Measurements from ENCODE around the gene ZNF12. TPM values are rescaled to one million over a fixed set of nuclear protein-coding genes. Genes with fewer than 3 reads are reported as not detected.
"Not testable (repeated sequence)": the region's sequence is repeated elsewhere in the genome, so short reads cannot be mapped to it uniquely, and the experiment has no call there.

Gene ZNF12
- total and polyA plus RNA-seq, 3 experiments from 2014 or later = 18.8 to 34.5 (median 19.4) TPM

DNA sequence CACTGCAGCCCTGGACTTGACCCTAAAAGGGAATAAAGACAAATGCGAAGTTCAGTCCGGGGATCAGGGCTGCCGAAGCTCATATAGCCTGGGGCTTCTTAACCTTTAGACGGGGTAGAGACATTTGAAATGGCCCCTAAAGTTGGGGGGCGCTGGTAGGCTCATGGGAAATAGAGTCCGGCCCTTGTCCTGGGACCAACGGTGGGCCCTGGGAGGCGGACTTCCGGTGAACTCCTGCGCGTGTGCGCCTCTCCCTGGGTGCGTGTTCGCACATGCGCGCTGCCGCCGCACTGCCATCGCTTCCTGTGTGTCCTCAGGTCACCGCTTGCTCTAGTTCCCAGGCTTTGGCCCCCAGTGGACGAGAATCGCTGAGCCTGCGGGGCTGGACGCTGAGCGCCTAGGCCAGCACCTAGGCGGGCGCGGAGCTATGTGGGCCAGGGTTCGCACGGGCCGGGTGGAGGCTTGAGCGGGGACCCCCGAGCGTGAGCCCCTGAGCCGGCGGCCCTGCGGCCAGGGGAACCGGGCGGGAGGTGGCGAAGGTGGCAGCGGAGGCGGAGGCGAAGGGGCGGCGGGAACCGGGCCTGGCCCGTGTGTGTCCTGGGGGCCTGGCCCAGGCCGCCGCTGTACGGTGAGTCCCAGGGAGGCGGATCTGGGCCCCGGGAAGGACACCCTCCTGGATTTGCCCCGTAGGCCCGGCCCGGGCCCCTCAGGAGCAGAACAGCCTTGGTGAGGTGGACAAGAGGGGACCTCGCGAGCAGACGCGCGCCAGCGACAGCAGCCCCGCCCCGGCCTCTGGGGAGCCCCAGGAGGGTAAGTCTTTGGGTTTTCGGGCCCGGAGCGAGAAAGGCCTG lies 23.0 kb upstream of the ZNF12 start:
- Histone ChIP-seq H3K27me3 (ENCODE audit: insufficient read depth, low read length, poor library complexity, severe bottlenecking) (no peaks in the 10 kb centered on the region), H3K27ac (ENCODE audit: low read depth, low read length) (peak overlapping the region; percentile 85), H3K4me1 (ENCODE audit: insufficient read depth, low read length) (peaks cover 12% of the 10 kb centered on the region), H3K4me3 (ENCODE audit: low read length) (peak overlapping the region; percentile 75), H3K9me3 (ENCODE audit: low read length) (no peaks in the 10 kb centered on the region), H3K36me3 (ENCODE audit: insufficient read depth, low read length) (peaks cover 5% of the 10 kb centered on the region)
- peaks cover 19 to 37% (median 27%) of the 10 kb centered on the region in 3 donors for H3K4me1 Mint-ChIP-seq
- POLR2A ChIA-PET = no interaction called here
- no peaks in the 10 kb centered on the region for H3K9me3 Mint-ChIP-seq
- H3K27ac Mint-ChIP-seq = peak overlapping the region; percentile 66 to 96 (median 89)
- peak overlapping the region; percentile 88 to 98 (median 92) for H3K4me3 Mint-ChIP-seq
- peaks cover 3 to 40% (median 12%) of the 10 kb centered on the region in 3 donors for H3K36me3 Mint-ChIP-seq
- CTCF ChIA-PET = no interaction called here
- peaks cover 2 to 3% of the 10 kb centered on the region in 2 donors for H3K27me3 Mint-ChIP-seq
- peak; percentile 67 to 87 (median 77) for DNase-seq

- H3K9me3 Mint-ChIP-seq; POLR2A ChIA-PET; H3K36me3 ChIP-seq (ENCODE audit: insufficient read depth, low read length); H3K27me3 Mint-ChIP-seq; H3K9me3 ChIP-seq (ENCODE audit: low read length); H3K27me3 ChIP-seq (ENCODE audit: insufficient read depth, low read length, poor library complexity, severe bottlenecking); CTCF ChIA-PET; DNase-seq: not testable (repeated sequence)
- Mint-ChIP-seq H3K4me3 (peak overlapping the region; percentile 88 to 98 (median 92)), H3K27ac (peak overlapping the region; percentile 58 to 96 (median 88)), H3K4me1 (peaks cover 19 to 37% (median 27%) of the 10 kb centered on the region in 3 donors), H3K36me3 (peaks cover 3 to 32% (median 12%) of the 10 kb centered on the region in 3 donors)
- H3K27ac ChIP-seq (ENCODE audit: low read depth, low read length) = peak overlapping the region; percentile 85
- H3K4me3 ChIP-seq (ENCODE audit: low read length) = peak overlapping the region; percentile 75
- peaks cover 12% of the 10 kb centered on the region for H3K4me1 ChIP-seq (ENCODE audit: insufficient read depth, low read length)
These were observed 22.2 kb upstream of the ZNF12 start for GRCh38 chr7:6728893-6729491.

GRCh38 chr7:6727663-6728062 lies 20.9 kb upstream of the ZNF12 start:
- no peak for DNase-seq
- Mint-ChIP-seq H3K27ac (no peak overlapping the region), H3K36me3 (peaks cover 3 to 20% (median 4%) of the 10 kb centered on the region in 3 donors), H3K4me1 (peaks cover 19 to 27% (median 24%) of the 10 kb centered on the region in 3 donors), H3K4me3 (peak overlapping the region in 4 of 7 donors; percentile 25 to 50 (median 36)), H3K27me3 (peaks cover 2 to 11% of the 10 kb centered on the region in 2 donors), H3K9me3 (no peaks in the 10 kb centered on the region)
- H3K9me3 ChIP-seq (ENCODE audit: low read length) = no peaks in the 10 kb centered on the region
- H3K4me1 ChIP-seq (ENCODE audit: insufficient read depth, low read length) = peaks cover 12% of the 10 kb centered on the region
- H3K36me3 ChIP-seq (ENCODE audit: insufficient read depth, low read length) = peaks cover 1% of the 10 kb centered on the region
- no peak overlapping the region for H3K27ac ChIP-seq (ENCODE audit: low read depth, low read length)
- ChIA-PET POLR2A (no interaction called here), CTCF (no interaction called here)
- H3K27me3 ChIP-seq (ENCODE audit: insufficient read depth, low read length, poor library complexity, severe bottlenecking) = no peaks in the 10 kb centered on the region
- H3K4me3 ChIP-seq (ENCODE audit: low read length) = no peak overlapping the region

DNA sequence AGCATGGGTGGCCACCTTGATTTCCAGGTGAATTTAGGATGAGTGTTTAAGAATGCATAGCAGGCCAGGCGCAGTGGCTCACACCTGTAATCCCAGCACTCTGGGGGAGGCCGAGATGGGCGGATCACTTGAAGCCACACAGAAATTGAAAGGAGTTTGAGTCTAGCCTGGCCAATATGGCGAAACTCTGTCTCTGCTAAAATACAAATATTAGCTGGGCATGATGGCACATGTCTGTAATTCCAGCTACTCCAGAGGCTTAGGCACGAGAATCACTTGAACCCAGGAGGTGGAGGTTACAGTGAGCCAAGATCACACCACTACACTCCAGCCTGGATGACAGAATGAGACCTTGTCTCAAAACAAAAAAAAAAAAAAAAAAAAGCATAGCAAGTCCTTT lies 19.6 kb upstream of the ZNF12 start:
- H3K9me3 Mint-ChIP-seq; CTCF ChIA-PET; H3K9me3 ChIP-seq (ENCODE audit: low read length); DNase-seq; H3K36me3 ChIP-seq (ENCODE audit: insufficient read depth, low read length); H3K4me3 ChIP-seq (ENCODE audit: low read length); H3K27ac ChIP-seq (ENCODE audit: low read depth, low read length); H3K27ac Mint-ChIP-seq; H3K27me3 ChIP-seq (ENCODE audit: insufficient read depth, low read length, poor library complexity, severe bottlenecking): not testable (repeated sequence)
- POLR2A ChIA-PET = interaction anchor here (0.6 kb wide), 1 partner anchor 137 kb away, joined by 4 read pairs; the partner anchor contains the start of gene INTS15
- Mint-ChIP-seq H3K4me3 (peak overlapping the region in 1 of 7 donors; percentile 24), H3K36me3 (peaks cover 0 to 12% (median 4%) of the 10 kb centered on the region in 3 donors), H3K4me1 (peaks cover 16 to 18% (median 17%) of the 10 kb centered on the region in 3 donors), H3K27me3 (peaks cover 5 to 15% of the 10 kb centered on the region in 2 donors)
- peaks cover 11% of the 10 kb centered on the region for H3K4me1 ChIP-seq (ENCODE audit: insufficient read depth, low read length)

- no peak for DNase-seq
- no peaks in the 10 kb centered on the region for H3K9me3 Mint-ChIP-seq
These were observed 18.3 kb upstream of the ZNF12 start for GRCh38 chr7:6725003-6725402.

DNA sequence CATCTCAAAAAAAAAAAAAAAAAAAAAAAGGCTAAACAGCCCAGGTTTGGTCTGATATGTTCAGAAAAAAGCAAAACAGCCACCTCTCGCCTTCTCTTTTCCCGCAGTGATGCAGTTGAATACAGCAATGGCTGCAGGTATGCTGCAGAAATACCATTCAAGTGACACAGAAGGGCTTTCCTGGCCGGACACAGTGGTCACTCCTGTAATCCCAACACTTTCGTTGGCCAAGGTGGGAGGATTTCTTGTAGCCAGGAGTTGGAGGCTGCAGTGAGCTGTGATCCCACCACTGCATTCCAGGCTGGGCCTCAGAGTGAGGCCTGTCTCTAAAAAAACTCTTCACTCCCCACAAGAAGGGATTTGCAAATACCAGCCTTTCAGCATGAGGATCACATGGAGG lies 17.6 kb upstream of the ZNF12 start:
- H3K27me3 ChIP-seq (ENCODE audit: insufficient read depth, low read length, poor library complexity, severe bottlenecking); H3K4me1 Mint-ChIP-seq; H3K9me3 Mint-ChIP-seq; H3K36me3 ChIP-seq (ENCODE audit: insufficient read depth, low read length); POLR2A ChIA-PET; CTCF ChIA-PET; H3K27ac ChIP-seq (ENCODE audit: low read depth, low read length); H3K36me3 Mint-ChIP-seq; DNase-seq; H3K27ac Mint-ChIP-seq; H3K4me3 Mint-ChIP-seq; H3K4me3 ChIP-seq (ENCODE audit: low read length); H3K9me3 ChIP-seq (ENCODE audit: low read length); H3K4me1 ChIP-seq (ENCODE audit: insufficient read depth, low read length): not testable (repeated sequence)
- peaks cover 9 to 21% of the 10 kb centered on the region in 2 donors for H3K27me3 Mint-ChIP-seq

More at GRCh38 chr7:6725003-6725402, 18.3 kb upstream of the ZNF12 start:
- H3K36me3 Mint-ChIP-seq = peaks cover 0 to 6% (median 4%) of the 10 kb centered on the region in 3 donors
- H3K9me3 ChIP-seq (ENCODE audit: low read length) = no peaks in the 10 kb centered on the region
- ChIA-PET CTCF (no interaction called here), POLR2A (no interaction called here)
- no peak overlapping the region for H3K4me3 Mint-ChIP-seq
- no peak overlapping the region for H3K27ac Mint-ChIP-seq
- H3K4me3 ChIP-seq (ENCODE audit: low read length) = no peak overlapping the region
- no peaks in the 10 kb centered on the region for H3K27me3 ChIP-seq (ENCODE audit: insufficient read depth, low read length, poor library complexity, severe bottlenecking)
- H3K4me1 ChIP-seq (ENCODE audit: insufficient read depth, low read length) = peaks cover 4% of the 10 kb centered on the region
- H3K27me3 Mint-ChIP-seq = peaks cover 9 to 21% of the 10 kb centered on the region in 2 donors
- no peaks in the 10 kb centered on the region for H3K36me3 ChIP-seq (ENCODE audit: insufficient read depth, low read length)
- no peak overlapping the region for H3K27ac ChIP-seq (ENCODE audit: low read depth, low read length)
- peaks cover 5 to 6% (median 5%) of the 10 kb centered on the region in 3 donors for H3K4me1 Mint-ChIP-seq

- peaks cover 19 to 44% of the 10 kb centered on the region in 2 donors for H3K27me3 Mint-ChIP-seq
- DNase-seq = no peak
- Histone ChIP-seq H3K27ac (ENCODE audit: low read depth, low read length) (no peak overlapping the region), H3K9me3 (ENCODE audit: low read length) (no peaks in the 10 kb centered on the region), H3K4me1 (ENCODE audit: insufficient read depth, low read length) (no peaks in the 10 kb centered on the region), H3K4me3 (ENCODE audit: low read length) (no peak overlapping the region), H3K36me3 (ENCODE audit: insufficient read depth, low read length) (no peaks in the 10 kb centered on the region), H3K27me3 (ENCODE audit: insufficient read depth, low read length, poor library complexity, severe bottlenecking) (no peaks in the 10 kb centered on the region)
- ChIA-PET CTCF (no interaction called here), POLR2A (no interaction called here)
- H3K4me3 Mint-ChIP-seq = no peak overlapping the region
- no peaks in the 10 kb centered on the region for H3K9me3 Mint-ChIP-seq
- peaks cover 6 to 7% (median 6%) of the 10 kb centered on the region in 3 donors for H3K4me1 Mint-ChIP-seq
- no peak overlapping the region for H3K27ac Mint-ChIP-seq
- no peaks in the 10 kb centered on the region for H3K36me3 Mint-ChIP-seq
These were observed 11.4 kb upstream of the ZNF12 start for GRCh38 chr7:6718124-6718523.

GRCh38 chr7:6715898-6716297 lies 9.2 kb upstream of the ZNF12 start:
- H3K4me1 ChIP-seq (ENCODE audit: insufficient read depth, low read length); H3K36me3 Mint-ChIP-seq; H3K27ac ChIP-seq (ENCODE audit: low read depth, low read length); DNase-seq; CTCF ChIA-PET; H3K9me3 Mint-ChIP-seq; H3K4me3 Mint-ChIP-seq; H3K4me3 ChIP-seq (ENCODE audit: low read length); POLR2A ChIA-PET; H3K9me3 ChIP-seq (ENCODE audit: low read length); H3K36me3 ChIP-seq (ENCODE audit: insufficient read depth, low read length); H3K27ac Mint-ChIP-seq; H3K27me3 ChIP-seq (ENCODE audit: insufficient read depth, low read length, poor library complexity, severe bottlenecking); H3K4me1 Mint-ChIP-seq: not testable (repeated sequence)
- H3K27me3 Mint-ChIP-seq = peaks cover 14 to 43% of the 10 kb centered on the region in 2 donors
